CD8-positive, alpha-beta memory T cell (primary cell): ENCODE results near the gene RACGAP1. TPM values are rescaled to one million over a fixed set of nuclear protein-coding genes. Genes with fewer than 3 reads are reported as not detected.

Source experiments
- CTCF ChIA-PET: fragments of 350-600 bp; sonication (Branson Sonifier 250); formaldehyde crosslinking; loops from one replicate; lab custom pipeline; 2021; ENCODE audit warnings: antibody characterized with exemption; lab: Charles Lee
- POLR2A ChIA-PET: fragments of 350-600 bp; sonication (Branson Sonifier 250); formaldehyde crosslinking; loops from one replicate; lab custom pipeline; 2021; ENCODE audit warnings: antibody characterized with exemption; lab: Charles Lee
- DNase-seq, 5 donors: peaks; one replicate each; pipeline versions ENCODE4 v3.0.0 to v3.0.0-alpha.2; 2020 to 2022; ENCODE audit warnings: mixed read lengths in 1 of 5
- H3K27ac ChIP-seq: one replicate; pipeline ENCODE4 v1.7.0; 2013; ENCODE audit warnings: low read depth, mild to moderate bottlenecking, low read length, moderate library complexity
- H3K27me3 ChIP-seq: 2 replicates; pipeline ENCODE4 v1.7.0; 2013; ENCODE audit warnings: low read length, mild to moderate bottlenecking; ENCODE audit not compliant: insufficient read depth, poor library complexity, severe bottlenecking
- H3K36me3 ChIP-seq: 2 replicates; pipeline ENCODE4 v1.7.0; 2013; ENCODE audit warnings: mild to moderate bottlenecking, low read length, moderate library complexity; ENCODE audit not compliant: insufficient read depth
- H3K4me1 ChIP-seq: 2 replicates; pipeline ENCODE4 v1.7.0; 2013; ENCODE audit warnings: mild to moderate bottlenecking, low read length, moderate library complexity; ENCODE audit not compliant: insufficient read depth
- H3K4me3 ChIP-seq: 2 replicates; pipeline ENCODE4 v1.7.0; 2013; ENCODE audit warnings: mild to moderate bottlenecking, low read length
- H3K9me3 ChIP-seq: 2 replicates; pipeline ENCODE4 v1.7.0; 2013; ENCODE audit warnings: mild to moderate bottlenecking, low read length
- H3K27ac Mint-ChIP-seq, 8 donors: one replicate each; pipeline ENCODE4 v1.8.0; 2020 to 2021; ENCODE audit warnings: mixed read lengths in 8 of 8, mild to moderate bottlenecking in 6 of 8, inconsistent platforms in 3 of 8, moderate library complexity in 3 of 8
- H3K27me3 Mint-ChIP-seq, 2 donors: one replicate each; pipeline ENCODE4 v1.8.0; 2020 to 2021; ENCODE audit warnings: mixed read lengths in 2 of 2, mild to moderate bottlenecking in 1 of 2, moderate library complexity in 1 of 2
- H3K36me3 Mint-ChIP-seq, 3 donors: one replicate each; pipeline ENCODE4 v1.8.0; 2020 to 2021; ENCODE audit warnings: mixed read lengths in 3 of 3, inconsistent platforms in 1 of 3, mild to moderate bottlenecking in 1 of 3
- H3K4me1 Mint-ChIP-seq, 3 donors: one replicate each; pipeline ENCODE4 v1.8.0; 2020 to 2021; ENCODE audit warnings: mixed read lengths in 3 of 3, inconsistent platforms in 1 of 3, mild to moderate bottlenecking in 1 of 3
- H3K4me3 Mint-ChIP-seq, 7 donors: one replicate each; pipeline ENCODE4 v1.8.0; 2020 to 2021; ENCODE audit warnings: mixed read lengths in 7 of 7, mild to moderate bottlenecking in 6 of 7, moderate library complexity in 4 of 7, inconsistent platforms in 2 of 7
- H3K9me3 Mint-ChIP-seq, 5 donors: one replicate each; pipeline ENCODE4 v1.8.0; 2020 to 2022; ENCODE audit warnings: mixed read lengths in 5 of 5, mild to moderate bottlenecking in 3 of 5, moderate library complexity in 2 of 5, inconsistent platforms in 1 of 5
- polyA plus RNA-seq: library from polyadenylated mRNA; unstranded; fragments of 300-500 nt; fragmentation: Illumina TruSeq; gene quantifications from one replicate; pipeline ENCODE4 v1.2.3, GENCODE V29; 2021
- total RNA-seq, 2 experiments: library from RNA; stranded (reverse); gene quantifications; one replicate each; pipeline ENCODE4 v1.2.3, GENCODE V29; 2021

RACGAP1 gene
- total and polyA plus RNA-seq, 3 experiments from 2014 or later, result 11.9 to 84.3 (median 79.3) TPM

- POLR2A ChIA-PET, result no interaction called here
- H3K4me1 Mint-ChIP-seq, result no peaks in the 10 kb centered on the region
- peaks cover under 1% of the 10 kb centered on the region for H3K36me3 ChIP-seq
Measured at GRCh38 chr12:49984476-49985359, 40.6 kb downstream of the RACGAP1 start.

GRCh38 chr12:49983892-49984291 lies 41.4 kb downstream of the RACGAP1 start:
- no peaks in the 10 kb centered on the region for H3K4me1 ChIP-seq
- Mint-ChIP-seq H3K27ac (peak overlapping the region in 1 of 8 donors; percentile 13), H3K4me1 (no peaks in the 10 kb centered on the region), H3K27me3 (no peaks in the 10 kb centered on the region), H3K36me3 (peaks cover 0 to 6% (median 4%) of the 10 kb centered on the region in 3 donors), H3K4me3 (no peak overlapping the region), H3K9me3 (no peaks in the 10 kb centered on the region)
- POLR2A ChIA-PET, result no interaction called here
- no peaks in the 10 kb centered on the region for H3K9me3 ChIP-seq
- no peak overlapping the region for H3K4me3 ChIP-seq
- H3K27me3 ChIP-seq, result no peaks in the 10 kb centered on the region
- H3K27ac ChIP-seq, result no peak overlapping the region
- DNase-seq, result no peak
- no peaks in the 10 kb centered on the region for H3K36me3 ChIP-seq
- CTCF ChIA-PET, result interaction anchor here (9.0 kb wide), 1 partner anchor 17 kb away, joined by 62 read pairs; no protein-coding TSS in a partner anchor

More at GRCh38 chr12:49984476-49985359, 40.6 kb downstream of the RACGAP1 start:
- Histone ChIP-seq H3K4me3 (no peak overlapping the region), H3K4me1 (no peaks in the 10 kb centered on the region), H3K27me3 (no peaks in the 10 kb centered on the region), H3K9me3 (no peaks in the 10 kb centered on the region), H3K27ac (no peak overlapping the region)
- H3K4me3 Mint-ChIP-seq, result no peak overlapping the region
- no peaks in the 10 kb centered on the region for H3K27me3 Mint-ChIP-seq
- H3K27ac Mint-ChIP-seq, result peak overlapping the region in 1 of 8 donors; percentile 15
- CTCF ChIA-PET, result interaction anchor here (1.5 to 9.0 kb wide), 3 partner anchors 18 to 54 kb away, joined by 3 to 62 read pairs (median 4); no protein-coding TSS in a partner anchor
- DNase-seq, result no peak
- no peaks in the 10 kb centered on the region for H3K9me3 Mint-ChIP-seq
- H3K36me3 Mint-ChIP-seq, result peaks cover 0 to 11% (median 6%) of the 10 kb centered on the region in 3 donors

GRCh38 chr12:49982246-49983087 lies 42.8 kb downstream of the RACGAP1 start:
- Mint-ChIP-seq H3K27ac (peak overlapping the region in 1 of 8 donors; percentile 29), H3K4me3 (no peak overlapping the region), H3K9me3 (no peaks in the 10 kb centered on the region), H3K4me1 (no peaks in the 10 kb centered on the region), H3K27me3 (peaks cover 0 to 2% of the 10 kb centered on the region in 2 donors), H3K36me3 (peaks cover 0 to 4% (median 0%) of the 10 kb centered on the region in 3 donors)
- Histone ChIP-seq H3K36me3 (no peaks in the 10 kb centered on the region), H3K9me3 (no peaks in the 10 kb centered on the region), H3K27ac (no peak overlapping the region), H3K27me3 (no peaks in the 10 kb centered on the region), H3K4me3 (no peak overlapping the region), H3K4me1 (no peaks in the 10 kb centered on the region)
- no peak for DNase-seq
- CTCF ChIA-PET, result interaction anchor here (0.7 to 9.0 kb wide), 4 partner anchors 16 to 88 kb away, joined by 3 to 62 read pairs (median 6); no protein-coding TSS in a partner anchor
- POLR2A ChIA-PET, result no interaction called here

GRCh38 chr12:49980501-49981349 lies 44.6 kb downstream of the RACGAP1 start:
- no peaks in the 10 kb centered on the region for H3K9me3 Mint-ChIP-seq
- no peaks in the 10 kb centered on the region for H3K4me1 Mint-ChIP-seq
- no peaks in the 10 kb centered on the region for H3K27me3 ChIP-seq
- H3K4me3 ChIP-seq, result no peak overlapping the region
- H3K36me3 ChIP-seq, result no peaks in the 10 kb centered on the region
- peaks cover 0 to 2% of the 10 kb centered on the region in 2 donors for H3K27me3 Mint-ChIP-seq
- ChIA-PET POLR2A (no interaction called here), CTCF (interaction anchor here (1.3 to 9.0 kb wide), 4 partner anchors 10 to 35 kb away, joined by 3 to 62 read pairs (median 7); no protein-coding TSS in a partner anchor)
- no peaks in the 10 kb centered on the region for H3K36me3 Mint-ChIP-seq
- no peak overlapping the region for H3K27ac ChIP-seq
- no peak overlapping the region for H3K27ac Mint-ChIP-seq
- H3K4me1 ChIP-seq, result no peaks in the 10 kb centered on the region
- H3K9me3 ChIP-seq, result no peaks in the 10 kb centered on the region
- no peak for DNase-seq
- no peak overlapping the region for H3K4me3 Mint-ChIP-seq

GRCh38 chr12:49979791-49980190 lies 45.5 kb downstream of the RACGAP1 start:
- DNase-seq, result no peak
- peaks cover 0 to 2% of the 10 kb centered on the region in 2 donors for H3K27me3 Mint-ChIP-seq
- ChIA-PET CTCF (interaction anchor here (1.8 to 9.0 kb wide), 3 partner anchors 13 to 34 kb away, joined by 4 to 62 read pairs (median 10); no protein-coding TSS in a partner anchor), POLR2A (no interaction called here)
- no peaks in the 10 kb centered on the region for H3K36me3 Mint-ChIP-seq
- no peak overlapping the region for H3K4me3 Mint-ChIP-seq
- H3K4me1 ChIP-seq, result no peaks in the 10 kb centered on the region
- H3K27me3 ChIP-seq, result no peaks in the 10 kb centered on the region
- no peak overlapping the region for H3K27ac ChIP-seq
- no peaks in the 10 kb centered on the region for H3K9me3 Mint-ChIP-seq
- H3K9me3 ChIP-seq, result no peaks in the 10 kb centered on the region
- peak overlapping the region in 1 of 8 donors; percentile 47 for H3K27ac Mint-ChIP-seq
- H3K36me3 ChIP-seq, result no peaks in the 10 kb centered on the region
- H3K4me1 Mint-ChIP-seq, result no peaks in the 10 kb centered on the region
- H3K4me3 ChIP-seq, result no peak overlapping the region

- H3K27ac ChIP-seq, result no peak overlapping the region
- Mint-ChIP-seq H3K9me3 (no peaks in the 10 kb centered on the region), H3K4me3 (no peak overlapping the region), H3K27me3 (peaks cover 0 to 2% of the 10 kb centered on the region in 2 donors), H3K27ac (peak overlapping the region in 1 of 8 donors; percentile 68), H3K36me3 (no peaks in the 10 kb centered on the region), H3K4me1 (no peaks in the 10 kb centered on the region)
- no peaks in the 10 kb centered on the region for H3K9me3 ChIP-seq
- H3K4me3 ChIP-seq, result no peak overlapping the region
- ChIA-PET POLR2A (no interaction called here), CTCF (interaction anchor here (1.1 to 9.0 kb wide), 2 partner anchors 12 to 60 kb away, joined by 3 to 62 read pairs; no protein-coding TSS in a partner anchor)
- no peaks in the 10 kb centered on the region for H3K27me3 ChIP-seq
- no peaks in the 10 kb centered on the region for H3K36me3 ChIP-seq
- no peak for DNase-seq
- H3K4me1 ChIP-seq, result no peaks in the 10 kb centered on the region
Measured at GRCh38 chr12:49979016-49979586, 46.2 kb downstream of the RACGAP1 start.

GRCh38 chr12:49978125-49978524 lies 47.2 kb downstream of the RACGAP1 start:
- Histone ChIP-seq H3K4me1 (no peaks in the 10 kb centered on the region), H3K36me3 (no peaks in the 10 kb centered on the region), H3K27me3 (no peaks in the 10 kb centered on the region), H3K27ac (no peak overlapping the region), H3K4me3 (no peak overlapping the region), H3K9me3 (no peaks in the 10 kb centered on the region)
- no peak for DNase-seq
- POLR2A ChIA-PET, result no interaction called here
- CTCF ChIA-PET, result interaction anchor here (1.1 to 9.0 kb wide), 2 partner anchors 11 to 61 kb away, joined by 3 to 62 read pairs; no protein-coding TSS in a partner anchor
- no peaks in the 10 kb centered on the region for H3K36me3 Mint-ChIP-seq
- H3K27ac Mint-ChIP-seq, result no peak overlapping the region
- no peaks in the 10 kb centered on the region for H3K9me3 Mint-ChIP-seq
- no peaks in the 10 kb centered on the region for H3K4me1 Mint-ChIP-seq
- peaks cover 0 to 2% of the 10 kb centered on the region in 2 donors for H3K27me3 Mint-ChIP-seq
- H3K4me3 Mint-ChIP-seq, result peak overlapping the region in 1 of 7 donors; percentile 9
